K562 (cell line): ENCODE measurements around the gene TMEM143. TPM values are rescaled to one million over a fixed set of nuclear protein-coding genes. Genes with fewer than 3 reads are reported as not detected.

Source experiments
- ATF1 ChIP-seq, 2 experiments: fragments of 450-650 bp in 1 of 2; IDR thresholded peaks; 2 replicates each; pipeline ENCODE4 v1.6.1; 2016; ENCODE audit warnings: missing compliant biosample characterization in 1 of 2, missing genetic modification characterization in 1 of 2
- BCOR ChIP-seq: fragments of 450-650 bp; IDR thresholded peaks from 2 replicates; pipeline ENCODE4 v1.6.1; 2016
- BDP1 ChIP-seq: IDR thresholded peaks from 3 replicates; pipeline ENCODE4 v1.6.1; 2011; ENCODE audit not compliant: insufficient read length, insufficient read depth
- CHCHD3 ChIP-seq: fragments of 250-450 bp; sonication (Bioruptor Pico); IDR thresholded peaks from 2 replicates; pipeline ENCODE4 v2.1.2; 2022; ENCODE audit warnings: mild to moderate bottlenecking
- CHD4 ChIP-seq: fragments of 200-600 bp; sonication (generic); IDR thresholded peaks from 3 replicates; pipeline ENCODE4 v1.6.1; 2012; ENCODE audit warnings: low read depth, mild to moderate bottlenecking, mixed read lengths, low read length, inconsistent platforms; ENCODE audit not compliant: insufficient read depth, insufficient replicate concordance, poor library complexity, severe bottlenecking
- DNMT1 ChIP-seq: fragments of 450-650 bp; IDR thresholded peaks from 2 replicates; pipeline ENCODE4 v1.6.1; 2016; ENCODE audit warnings: antibody characterized with exemption, mild to moderate bottlenecking
- ETV5 ChIP-seq: sonication (generic); formaldehyde crosslinking; IDR thresholded peaks from 2 replicates; pipeline ENCODE4 v1.4.0; 2020; ENCODE audit warnings: low read depth, mild to moderate bottlenecking, missing genetic modification reagents
- FOXA1 ChIP-seq: fragments of 450-650 bp; IDR thresholded peaks from 2 replicates; pipeline ENCODE4 v1.6.1; 2016; ENCODE audit warnings: mild to moderate bottlenecking, borderline replicate concordance
- FOXP1 ChIP-seq: sonication (generic); formaldehyde crosslinking; IDR thresholded peaks from 2 replicates; pipeline ENCODE4 v1.8.0; 2022; ENCODE audit warnings: mild to moderate bottlenecking, missing genetic modification reagents
- HES1 ChIP-seq: fragments of 450-650 bp; IDR thresholded peaks from 2 replicates; pipeline ENCODE4 v1.6.1; 2016; ENCODE audit warnings: low read depth, mild to moderate bottlenecking, moderate library complexity
- HNRNPLL ChIP-seq: fragments of 200-400 bp; formaldehyde crosslinking; IDR thresholded peaks from 2 replicates; pipeline ENCODE4 v1.6.1; 2017; ENCODE audit warnings: low read length, low read depth, mild to moderate bottlenecking; ENCODE audit not compliant: poor library complexity, severe bottlenecking
- KAT7 ChIP-seq: sonication (generic); formaldehyde crosslinking; IDR thresholded peaks from 2 replicates; pipeline ENCODE4 v1.8.0; 2022; ENCODE audit warnings: missing genetic modification reagents, mild to moderate bottlenecking, borderline replicate concordance
- KDM2B ChIP-seq: fragments of 250-450 bp; sonication (Bioruptor Pico); IDR thresholded peaks from 2 replicates; pipeline ENCODE4 v1.8.0; 2021; ENCODE audit warnings: mild to moderate bottlenecking, moderate library complexity
- MTA3 ChIP-seq: fragments of 450-650 bp; formaldehyde crosslinking; IDR thresholded peaks from 2 replicates; pipeline ENCODE4 v1.6.1; 2017; ENCODE audit warnings: mild to moderate bottlenecking, borderline replicate concordance
- NBN ChIP-seq: fragments of 450-650 bp; IDR thresholded peaks from 2 replicates; pipeline ENCODE4 v1.6.1; 2016; ENCODE audit warnings: low read depth, mild to moderate bottlenecking
- NCOR1 ChIP-seq: fragments of 450-650 bp; IDR thresholded peaks from 2 replicates; pipeline ENCODE4 v1.6.1; 2016; ENCODE audit warnings: mild to moderate bottlenecking, moderate library complexity
- NFRKB ChIP-seq: fragments of 450-650 bp; IDR thresholded peaks from 2 replicates; pipeline ENCODE4 v1.6.1; 2016; ENCODE audit warnings: low read depth
- POLR2AphosphoS5 ChIP-seq: IDR thresholded peaks from 2 replicates; pipeline ENCODE4 v1.6.1; 2011; ENCODE audit warnings: mild to moderate bottlenecking, low read depth, low read length, moderate library complexity; ENCODE audit not compliant: control insufficient read depth, insufficient read depth
- POLR2G ChIP-seq: fragments of 200-400 bp; formaldehyde crosslinking; IDR thresholded peaks from 2 replicates; pipeline ENCODE4 v1.6.1; 2017; ENCODE audit warnings: low read depth, mild to moderate bottlenecking, antibody characterized with exemption, low read length, moderate library complexity
- PTBP1 ChIP-seq: fragments of 200-400 bp; formaldehyde crosslinking; IDR thresholded peaks from 2 replicates; pipeline ENCODE4 v1.6.1; 2017; ENCODE audit warnings: low read depth, low read length
- RBFOX2 ChIP-seq: fragments of 200-400 bp; formaldehyde crosslinking; IDR thresholded peaks from 2 replicates; pipeline ENCODE4 v1.6.1; 2017; ENCODE audit warnings: low read depth, mild to moderate bottlenecking, low read length, moderate library complexity
- RBM15 ChIP-seq: fragments of 200-400 bp; formaldehyde crosslinking; IDR thresholded peaks from 2 replicates; pipeline ENCODE4 v1.6.1; 2018; ENCODE audit warnings: mild to moderate bottlenecking, low read length, moderate library complexity; ENCODE audit not compliant: insufficient read depth
- SUPT5H ChIP-seq: fragments of 450-650 bp; IDR thresholded peaks from 2 replicates; pipeline ENCODE4 v1.6.1; 2016
- TRIM28 ChIP-seq: fragments of 450-650 bp; IDR thresholded peaks from 2 replicates; pipeline ENCODE4 v1.6.1; 2017
- ZC3H8 ChIP-seq: fragments of 450-650 bp; IDR thresholded peaks from 2 replicates; pipeline ENCODE4 v1.6.1; 2017
- ZNF311 ChIP-seq: fragments of 250-450 bp; sonication (Bioruptor Pico); IDR thresholded peaks from 2 replicates; pipeline ENCODE4 v1.4.0; 2020; ENCODE audit warnings: mild to moderate bottlenecking, moderate library complexity
- ZNF395 ChIP-seq: fragments of 200-800 bp; sonication (Bioruptor generic); IDR thresholded peaks from 2 replicates; pipeline ENCODE4 v1.6.1; 2017; ENCODE audit warnings: missing genetic modification characterization, missing compliant biosample characterization
- ZNF644 ChIP-seq: fragments of 200-800 bp; sonication (Bioruptor generic); IDR thresholded peaks from 2 replicates; pipeline ENCODE4 v1.6.1; 2016; ENCODE audit warnings: low read depth, missing genetic modification characterization, missing compliant biosample characterization
- polyA plus RNA-seq, 8 experiments: library from polyadenylated mRNA; depleted of rRNA in 4 of 8; stranded (reverse) in 5 of 8; unstranded in 3 of 8; fragments of >200 nt; fragmentation: Nextera tagmentation in 2 of 8; fragmentation: Illumina TruSeq in 1 of 8; extraction: Ambion mirVana in 2 of 8; extraction: Trizol in 1 of 8; gene quantifications; 2 replicates each; pipeline versions ENCODE4 v1.2.1 to v1.2.3, GENCODE V29; 2011 to 2014; ENCODE audit warnings: inconsistent platforms in 1 of 8, missing spikeins in 1 of 8
- total RNA-seq, 7 experiments: library from RNA; depleted of rRNA in 6 of 7; stranded (reverse); fragments of >200 nt in 6 of 7; fragmentation: Illumina TruSeq in 2 of 7; extraction: Trizol in 2 of 7; gene quantifications; 2 replicates each; pipeline versions ENCODE4 v1.2.1 to v1.2.3, GENCODE V29; 2011 to 2021; ENCODE audit warnings: low replicate concordance in 1 of 7

TMEM143 gene
- total and polyA plus RNA-seq, 9 of the 15 experiments (the other 6 are each of a cell fraction or from before 2014, with no cell fraction given): 0.66 to 8.8 (median 4.3) TPM

- peak; percentile 90; the same call in 1 of the 2 replicates for TF ChIP-seq ZC3H8
- TF ChIP-seq NFRKB: peak; percentile 85
- peak; percentile 30; the same call in 1 of the 2 replicates for TF ChIP-seq TRIM28
- peak; percentile 68; the same call in 1 of the 2 replicates for TF ChIP-seq NCOR1
- TF ChIP-seq MTA3: peak; percentile 66; the same call in 1 of the 2 replicates
- peak; percentile 93 for TF ChIP-seq SUPT5H
- 0 out of 2 replicates have a peak, but pooled peaks have one; percentile 45 for TF ChIP-seq ETV5
- TF ChIP-seq NBN: peak; percentile 93
- TF ChIP-seq PTBP1: 0 out of 2 replicates have a peak, but pooled peaks have one; percentile 35
- TF ChIP-seq CHCHD3 (CRISPR knock-in tag): peak; percentile 50; the same call in 1 of the 2 replicates
- no peak for TF ChIP-seq ATF1 (CRISPR knock-in tag; IDR thresholded peaks at IDR 0.05)
- TF ChIP-seq ATF1 (tag; IDR thresholded peaks at IDR 0.05): no peak
- TF ChIP-seq POLR2G: peak; percentile 55; the same call in 1 of the 2 replicates
- no peak for TF ChIP-seq HNRNPLL
- no peak for TF ChIP-seq FOXA1
- no peak for TF ChIP-seq CHD4
- peak; percentile 7; the same call in 1 of the 2 replicates for TF ChIP-seq ZNF395
- TF ChIP-seq RBM15: no peak
- 0 out of 2 replicates have a peak, but pooled peaks have one; percentile 52 for TF ChIP-seq ZNF644 (tag)
- peak; percentile 67 for TF ChIP-seq RBFOX2
- 0 out of 2 replicates have a peak, but pooled peaks have one; percentile 40 for TF ChIP-seq DNMT1
- no peak for TF ChIP-seq KDM2B (CRISPR knock-in tag)
- 0 out of 2 replicates have a peak, but pooled peaks have one; percentile 34 for TF ChIP-seq ZNF311 (CRISPR knock-in tag)
- peak; percentile 79 for TF ChIP-seq POLR2AphosphoS5
- TF ChIP-seq KAT7 (CRISPR knock-in tag): 0 out of 2 replicates have a peak, but pooled peaks have one; percentile 71
- TF ChIP-seq FOXP1 (CRISPR knock-in tag): no peak
- TF ChIP-seq BDP1: no peak
- TF ChIP-seq BCOR: peak; percentile 57
- no peak for TF ChIP-seq HES1
Measured at GRCh38 chr19:48325265-48325910, 38.4 kb downstream of the TMEM143 start, which contains the start of gene EMP3 (continued).
